Ascending aorta (tissue), 2 donors: ENCODE data around the gene MED15. TPM values are rescaled to one million over a fixed set of nuclear protein-coding genes. Genes with fewer than 3 reads are reported as not detected.

Source experiments
- DNase-seq, 2 donors: peaks; one replicate each; pipeline ENCODE4 v3.0.0-alpha.2; 2019; ENCODE audit warnings: low spot score in 2 of 2
- H3K27ac ChIP-seq, 2 donors: fragments of 200-600 bp; sonication (generic); one replicate each; pipeline ENCODE4 v1.5.1; 2016 to 2017; ENCODE audit warnings: mild to moderate bottlenecking in 1 of 2
- H3K27me3 ChIP-seq: fragments of 200-600 bp; sonication (generic); one replicate; pipeline ENCODE4 v1.5.1; 2017
- H3K36me3 ChIP-seq, 2 donors: fragments of 200-600 bp; sonication (generic); one replicate each; pipeline ENCODE4 v1.5.1; 2016
- H3K4me1 ChIP-seq, 2 donors: fragments of 200-600 bp; sonication (generic); one replicate each; pipeline ENCODE4 v1.5.1; 2016 to 2017; ENCODE audit warnings: mild to moderate bottlenecking in 1 of 2
- H3K4me3 ChIP-seq, 2 donors: fragments of 200-600 bp; sonication (generic); one replicate each; pipeline ENCODE4 v1.5.1; 2016 to 2017; ENCODE audit warnings: mild to moderate bottlenecking in 1 of 2
- H3K9me3 ChIP-seq, 2 donors: fragments of 200-600 bp; sonication (generic); one replicate each; pipeline ENCODE4 v1.5.1; 2016
- intact Hi-C: fragments of 100-400 bp; cut with DNase I; formaldehyde crosslinking; loops from one replicate; pipeline ENCODE4 v1.15.1; 2023
- total RNA-seq: library from RNA; depleted of rRNA; stranded (reverse); fragments of >200 nt; gene quantifications from one replicate; pipeline ENCODE4 v1.1.0, GENCODE V29; 2016
- TF ChIP-seq, protein P1 (sequence below), 3 experiments: fragments of 200-600 bp in 2 of 3; fragments of 450-650 bp in 1 of 3; sonication (generic) in 2 of 3; IDR thresholded peaks; one replicate each; pipeline ENCODE4 v1.5.1; 2016 to 2019; ENCODE audit warnings: antibody characterized with exemption in 3 of 3, mild to moderate bottlenecking in 1 of 3, moderate library complexity in 1 of 3

The MED15 gene
- total RNA-seq, 1 donor from 2014 or later = 204 TPM

- DNase-seq = no peak
- intact Hi-C loops = no loop called here
- TF ChIP-seq, protein P1, sequence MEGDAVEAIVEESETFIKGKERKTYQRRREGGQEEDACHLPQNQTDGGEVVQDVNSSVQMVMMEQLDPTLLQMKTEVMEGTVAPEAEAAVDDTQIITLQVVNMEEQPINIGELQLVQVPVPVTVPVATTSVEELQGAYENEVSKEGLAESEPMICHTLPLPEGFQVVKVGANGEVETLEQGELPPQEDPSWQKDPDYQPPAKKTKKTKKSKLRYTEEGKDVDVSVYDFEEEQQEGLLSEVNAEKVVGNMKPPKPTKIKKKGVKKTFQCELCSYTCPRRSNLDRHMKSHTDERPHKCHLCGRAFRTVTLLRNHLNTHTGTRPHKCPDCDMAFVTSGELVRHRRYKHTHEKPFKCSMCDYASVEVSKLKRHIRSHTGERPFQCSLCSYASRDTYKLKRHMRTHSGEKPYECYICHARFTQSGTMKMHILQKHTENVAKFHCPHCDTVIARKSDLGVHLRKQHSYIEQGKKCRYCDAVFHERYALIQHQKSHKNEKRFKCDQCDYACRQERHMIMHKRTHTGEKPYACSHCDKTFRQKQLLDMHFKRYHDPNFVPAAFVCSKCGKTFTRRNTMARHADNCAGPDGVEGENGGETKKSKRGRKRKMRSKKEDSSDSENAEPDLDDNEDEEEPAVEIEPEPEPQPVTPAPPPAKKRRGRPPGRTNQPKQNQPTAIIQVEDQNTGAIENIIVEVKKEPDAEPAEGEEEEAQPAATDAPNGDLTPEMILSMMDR (IDR thresholded peaks at IDR 0.05) = no peak
- Histone ChIP-seq H3K27me3 (no peaks in the 10 kb centered on the region), H3K36me3 (peaks cover 0 to 4% of the 10 kb centered on the region in 2 donors), H3K4me3 (no peak overlapping the region), H3K4me1 (peaks cover 0 to 3% of the 10 kb centered on the region in 2 donors), H3K9me3 (no peaks in the 10 kb centered on the region), H3K27ac (no peak overlapping the region)
These were observed 18.5 kb upstream of the MED15 start for GRCh38 chr22:20488946-20489345.

DNA sequence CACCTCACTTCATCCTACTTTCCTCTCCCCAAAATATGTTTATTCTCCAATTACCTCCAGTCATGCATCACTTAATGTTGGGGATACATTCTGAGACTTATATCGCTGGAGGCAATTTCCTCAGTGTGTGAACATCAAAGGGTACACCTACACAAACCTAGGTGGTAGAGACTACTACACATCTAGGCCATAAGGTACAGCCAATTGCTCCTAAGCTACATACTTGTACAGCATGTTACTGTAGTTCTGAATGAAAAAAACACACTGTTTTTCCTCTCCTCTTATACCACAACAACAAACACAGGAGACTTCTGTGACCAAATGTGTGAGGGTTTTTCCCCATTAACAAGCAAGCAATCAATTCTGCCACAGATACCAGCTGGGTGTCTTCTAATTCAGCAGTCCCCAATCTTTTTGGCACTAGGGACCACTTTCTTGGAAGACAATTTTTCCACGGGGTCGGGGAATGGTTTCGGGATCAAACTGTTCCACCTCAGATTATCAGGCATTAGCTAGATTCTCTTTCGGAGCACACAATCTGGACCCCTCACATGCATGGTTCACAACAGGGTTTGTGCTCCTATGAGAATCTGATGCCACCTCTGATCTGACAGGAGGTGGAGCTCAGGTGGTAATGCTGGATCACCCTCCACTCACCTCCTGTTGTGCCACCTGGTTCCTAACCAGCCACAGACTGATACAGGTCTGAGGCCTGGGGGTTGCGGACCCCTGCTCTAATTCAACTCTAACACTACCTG lies 17.0 kb upstream of the MED15 start:
- Histone ChIP-seq H3K36me3 (peaks cover 0 to 4% of the 10 kb centered on the region in 2 donors), H3K4me1 (peaks cover 0 to 14% of the 10 kb centered on the region in 2 donors), H3K9me3 (no peaks in the 10 kb centered on the region), H3K27ac (no peak overlapping the region), H3K27me3 (no peaks in the 10 kb centered on the region), H3K4me3 (no peak overlapping the region)
- no peak for DNase-seq
- intact Hi-C loops = no loop called here
- TF ChIP-seq, protein P1 (IDR thresholded peaks at IDR 0.05) = no peak

GRCh38 chr22:20490941-20491307 lies 16.5 kb upstream of the MED15 start:
- peaks cover 0 to 14% of the 10 kb centered on the region in 2 donors for H3K4me1 ChIP-seq
- no peaks in the 10 kb centered on the region for H3K27me3 ChIP-seq
- intact Hi-C loops = no loop called here
- H3K36me3 ChIP-seq = peaks cover 0 to 4% of the 10 kb centered on the region in 2 donors
- H3K9me3 ChIP-seq = no peaks in the 10 kb centered on the region
- no peak for DNase-seq
- H3K27ac ChIP-seq = no peak overlapping the region
- TF ChIP-seq, protein P1 (IDR thresholded peaks at IDR 0.05) = no peak
- no peak overlapping the region for H3K4me3 ChIP-seq

DNA sequence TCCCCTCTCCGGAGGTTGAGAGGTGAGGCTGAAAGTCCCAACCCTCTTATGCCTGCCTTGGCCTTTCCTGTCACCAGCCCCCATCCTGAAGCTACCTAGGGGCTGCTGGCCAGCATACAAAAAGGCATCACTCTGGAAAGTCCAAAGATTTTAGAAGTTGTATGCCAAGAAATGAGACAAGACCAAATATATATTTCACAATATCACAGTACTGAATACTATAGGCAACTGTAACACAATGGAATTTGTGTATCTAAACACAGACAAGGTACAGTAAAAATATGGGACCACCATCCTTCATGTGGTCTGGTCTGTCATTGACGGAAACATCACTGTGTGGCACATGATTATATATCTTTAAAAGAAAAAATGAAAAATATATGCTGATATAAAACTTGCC lies 16.1 kb upstream of the MED15 start:
- Histone ChIP-seq H3K4me3 (no peak overlapping the region), H3K36me3 (peaks cover 0 to 4% of the 10 kb centered on the region in 2 donors), H3K4me1 (peaks cover 0 to 14% of the 10 kb centered on the region in 2 donors), H3K27me3 (no peaks in the 10 kb centered on the region), H3K27ac (no peak overlapping the region), H3K9me3 (no peaks in the 10 kb centered on the region)
- no peak for DNase-seq
- intact Hi-C loops = no loop called here
- TF ChIP-seq, protein P1 (IDR thresholded peaks at IDR 0.05) = no peak

DNA sequence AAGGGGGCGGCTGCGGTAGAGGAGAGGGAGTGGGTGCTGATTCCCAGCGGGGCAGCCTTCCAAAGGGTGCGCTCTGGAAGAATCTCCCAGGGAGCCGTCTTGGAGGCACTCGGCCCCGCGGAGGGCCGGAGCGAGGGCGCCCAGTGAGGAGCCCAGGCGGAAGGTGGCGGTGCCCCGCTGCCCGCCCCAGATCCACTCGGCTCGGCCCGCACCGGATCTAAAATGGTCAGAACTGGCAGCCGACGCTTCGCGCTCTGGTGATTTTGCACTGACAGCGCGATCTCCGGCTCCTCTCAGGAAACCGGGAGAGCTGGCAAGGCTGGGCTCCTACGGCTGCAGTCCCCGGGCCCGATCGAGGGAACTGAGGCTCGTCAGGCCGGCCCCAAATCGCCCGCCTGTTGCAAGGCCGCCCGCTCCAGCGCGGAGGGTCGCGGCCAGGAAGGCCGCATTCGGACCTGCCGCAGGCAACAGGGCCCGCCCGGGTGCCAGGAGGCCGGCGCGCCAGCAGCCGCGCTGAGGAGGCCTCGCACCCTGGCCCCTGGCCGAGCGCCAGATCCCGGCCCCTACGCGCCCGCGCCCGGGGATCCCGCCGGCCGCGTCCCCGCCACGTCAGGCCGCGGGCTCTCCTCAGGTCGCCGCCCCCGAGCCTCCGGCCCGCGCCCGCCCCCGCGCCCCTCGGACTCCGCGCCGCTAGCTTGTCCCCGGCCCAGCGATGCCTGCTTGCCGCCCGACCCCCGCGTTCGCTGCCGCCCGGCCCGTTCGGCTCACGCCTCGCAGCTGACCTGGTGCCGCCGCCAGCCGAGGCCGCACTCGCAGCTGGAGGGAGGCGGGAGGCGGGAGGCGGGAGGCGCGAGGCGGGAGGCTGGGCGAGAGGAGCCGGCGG lies 12.2 kb upstream of the MED15 start, which contains the start of gene KLHL22:
Gene KLHL22, minus strand, starts transcription at position 818 of the 883 bp plus-strand sequence. CDS start 6,584 bp downstream, outside the sequence.
- Histone ChIP-seq H3K4me3 (peak within 1 kb of the TSS; percentile 93 to 96), H3K9me3 (no peaks in the 10 kb centered on the region), H3K36me3 (peaks cover 0 to 2% of the 10 kb centered on the region in 2 donors), H3K4me1 (peaks cover 0 to 20% of the 10 kb centered on the region in 2 donors), H3K27ac (peak within 1 kb of the TSS; percentile 90 to 99), H3K27me3 (no peaks in the 10 kb centered on the region)
- peak in 1 of 2 donors; percentile 66 for DNase-seq
- intact Hi-C loops = loop anchor here (1.0 to 5.0 kb wide), 3 partner anchors 12 to 207 kb away; partner anchors contain the start of gene MED15
- TF ChIP-seq, protein P1 (IDR thresholded peaks at IDR 0.05) = peak in 1 of 3 experiments; percentile 1
